HepG2 (cell line): ENCODE measurements around the gene FHL1. TPM values are rescaled to one million over a fixed set of nuclear protein-coding genes. Genes with fewer than 3 reads are reported as not detected.

Experiments
- ATAC-seq: fragments of 200-7000 bp; cut with Tn5 transposase; 3 replicates; pipeline ENCODE4 v1.9.1; 2020; ENCODE audit warnings: mild to moderate bottlenecking, moderate library complexity
- BruUV-seq: library from RNA; stranded (reverse); fragments of 400-500 nt; replicated peaks from 2 replicates; lab custom pipeline; 2021; lab: Mats Ljungman, UMichigan
- CTCF ChIA-PET: fragments of 300-600 bp; formaldehyde crosslinking; extraction: SDS; loops from one replicate; lab custom pipeline; 2021; ENCODE audit warnings: low total read pairs, inconsistent platforms, low intra/inter-chr PET ratio; lab: Yijun Ruan, JAX
- POLR2A ChIA-PET: fragments of 350-600 bp; sonication (Branson Sonifier 250); formaldehyde crosslinking; loops from one replicate; lab custom pipeline; 2020; ENCODE audit warnings: antibody characterized with exemption, inconsistent platforms; lab: Yijun Ruan, JAX
- DNase-seq: peaks from one replicate; pipeline ENCODE4 v3.0.0-alpha.2; 2015; ENCODE audit warnings: low spot score
- FAIRE-seq: peaks from 3 replicates; lab custom pipeline; 2011; peaks lifted over from hg19 to GRCh38; lab: Jason Lieb, UNC
- H2AFZ ChIP-seq: one replicate; pipeline ENCODE4 v1.6.1; 2011; ENCODE audit warnings: low read length, inconsistent platforms
- H3K27ac ChIP-seq: fragments of 300-600 bp; 3 replicates; pipeline ENCODE4 v1.8.0; 2011; ENCODE audit warnings: mixed run types, mild to moderate bottlenecking, mixed read lengths, low read length, inconsistent platforms; ENCODE audit not compliant: insufficient read depth; ENCODE audit errors: extremely low read length
- H3K27me3 ChIP-seq, 2 experiments: fragments of 200-600 bp in 1 of 2; 2 replicates in 1 of 2; 3 replicates in 1 of 2; pipeline versions ENCODE4 v1.6.0 to v1.8.0; 2011; ENCODE audit warnings: low read length in 2 of 2, mild to moderate bottlenecking in 2 of 2, moderate library complexity in 2 of 2, inconsistent platforms in 1 of 2; ENCODE audit not compliant: insufficient read depth in 2 of 2, control insufficient read depth in 1 of 2
- H3K36me3 ChIP-seq, 2 experiments: fragments of 200-600 bp in 1 of 2; replicated peaks in 1 of 2; 2 replicates in 1 of 2; 3 replicates in 1 of 2; pipeline versions ENCODE4 v1.5.1 to v1.8.0; 2011; ENCODE audit warnings: low read length in 2 of 2, inconsistent platforms in 1 of 2; ENCODE audit not compliant: insufficient read depth in 2 of 2, control insufficient read depth in 1 of 2
- H3K4me1 ChIP-seq: 2 replicates; pipeline ENCODE4 v1.5.1; 2012; ENCODE audit warnings: low read length, inconsistent platforms; ENCODE audit not compliant: insufficient read depth
- H3K4me2 ChIP-seq: 2 replicates; pipeline ENCODE4 v1.6.0; 2011; ENCODE audit warnings: low read depth, low read length, inconsistent platforms
- H3K4me3 ChIP-seq, 3 experiments: fragments of 200-600 bp in 1 of 3; sonication (generic), shearing (Covaris generic) in 1 of 3; replicated peaks in 1 of 3; 2 replicates each; pipeline ENCODE4 v1.5.1; 2011 to 2016; ENCODE audit warnings: low read length in 3 of 3, inconsistent platforms in 2 of 3, low read depth in 2 of 3, mild to moderate bottlenecking in 2 of 3, control low read depth in 1 of 3, mixed read lengths in 1 of 3; ENCODE audit not compliant: insufficient read depth in 1 of 3
- H3K79me2 ChIP-seq: one replicate; pipeline ENCODE4 v1.6.1; 2011; ENCODE audit warnings: low read length, inconsistent platforms; ENCODE audit not compliant: insufficient read depth
- H3K9ac ChIP-seq: 2 replicates; pipeline ENCODE4 v1.6.0; 2011; ENCODE audit warnings: mild to moderate bottlenecking, low read depth, low read length, inconsistent platforms; ENCODE audit not compliant: insufficient read depth
- H3K9me3 ChIP-seq: 2 replicates; pipeline ENCODE4 v1.5.1; 2012; ENCODE audit warnings: mild to moderate bottlenecking, low read length
- H4K20me1 ChIP-seq: 2 replicates; pipeline ENCODE4 v1.6.0; 2011; ENCODE audit warnings: inconsistent platforms, mild to moderate bottlenecking, low read length, moderate library complexity; ENCODE audit not compliant: insufficient read depth
- BHLHE40 ChIP-seq: IDR thresholded peaks from 2 replicates; pipeline ENCODE4 v1.6.1; 2011; ENCODE audit warnings: low read length, improper control_type of control experiment
- ELF3 ChIP-seq: IDR thresholded peaks from 2 replicates; pipeline ENCODE4 v1.6.1; 2016; ENCODE audit warnings: missing genetic modification reagents, missing compliant biosample characterization
- LBX2 ChIP-seq: sonication (generic); formaldehyde crosslinking; IDR thresholded peaks from 2 replicates; pipeline ENCODE4 v1.5.0; 2020; ENCODE audit warnings: missing genetic modification reagents, mild to moderate bottlenecking, borderline replicate concordance
- MATR3 ChIP-seq: sonication (generic); formaldehyde crosslinking; IDR thresholded peaks from 2 replicates; pipeline ENCODE4 v1.4.0; 2020; ENCODE audit warnings: missing genetic modification reagents
- RFXANK ChIP-seq: IDR thresholded peaks from 2 replicates; pipeline ENCODE4 v1.6.1; 2016
- SAFB2 ChIP-seq: sonication (generic); formaldehyde crosslinking; IDR thresholded peaks from 2 replicates; pipeline ENCODE4 v1.5.1; 2020; ENCODE audit warnings: missing genetic modification reagents, low read depth, mild to moderate bottlenecking, borderline replicate concordance
- SP1 ChIP-seq, 2 experiments: fragments of 450-650 bp in 1 of 2; sonication (generic) in 1 of 2; formaldehyde crosslinking in 1 of 2; IDR thresholded peaks; 2 replicates each; pipeline versions ENCODE4 v1.4.0 to v1.6.1; 2016 to 2020; ENCODE audit warnings: missing genetic modification reagents in 1 of 2
- ZBTB26 ChIP-seq: IDR thresholded peaks from 2 replicates; pipeline ENCODE4 v1.6.1; 2016; ENCODE audit warnings: missing compliant biosample characterization, missing genetic modification reagents, borderline replicate concordance
- ZNF556 ChIP-seq: sonication (generic); formaldehyde crosslinking; IDR thresholded peaks from 2 replicates; pipeline ENCODE4 v1.4.0; 2020; ENCODE audit warnings: mild to moderate bottlenecking, missing genetic modification reagents, borderline replicate concordance
- WGBS: methylation state at CpG from one replicate; pipeline ENCODE4 v1.1.6; 2017; ENCODE audit warnings: low lambda C conversion rate; 5-methylcytosine and 5-hydroxymethylcytosine counted together
- in situ Hi-C: cut with HindIII; loops from 2 replicates; pipeline ENCODE4 v1.10.0; 2017; ENCODE audit warnings: low pct_unique_long_range_greater_than_20kb; ENCODE audit not compliant: extremely low pct_ligation_motif_present
- intact Hi-C: fragments of 100-400 bp; cut with micrococcal nuclease; formaldehyde crosslinking; loops from one replicate; pipeline ENCODE4 v1.10.0; 2022; ENCODE audit not compliant: unreplicated experiment
- polyA plus RNA-seq, 8 experiments: library from polyadenylated mRNA; depleted of rRNA in 3 of 8; stranded (reverse) in 7 of 8; unstranded in 1 of 8; fragments of >200 nt; fragmentation: Illumina TruSeq in 4 of 8; extraction: Trizol in 4 of 8; gene quantifications; 2 replicates each; pipeline versions ENCODE4 v1.2.1 to v1.2.3, GENCODE V29; 2011 to 2016; ENCODE audit warnings: low read depth in 4 of 8, missing spikeins in 1 of 8, mixed read lengths in 1 of 8; ENCODE audit not compliant: insufficient read depth in 1 of 8
- total RNA-seq, 5 experiments: library from RNA; depleted of rRNA; stranded (reverse); fragments of >200 nt; fragmentation: Illumina TruSeq; extraction: Trizol; gene quantifications; 2 replicates each; pipeline ENCODE4 v1.2.3, GENCODE V29; 2016; ENCODE audit warnings: low read depth in 1 of 5

FHL1 gene
- total and polyA plus RNA-seq, 2 of the 13 experiments (the other 11 are each of a cell fraction or from before 2014, with no cell fraction given), result 0.33 TPM; not detected in 1

GRCh38 chrX:136212557-136213111 lies 65.3 kb downstream of the FHL1 start:
- in situ Hi-C loops, result no loop called here
- no peak for FAIRE-seq
- no peak for TF ChIP-seq RFXANK (CRISPR knock-in tag)
- TF ChIP-seq ELF3 (CRISPR knock-in tag), result no peak
- TF ChIP-seq ZBTB26 (CRISPR knock-in tag), result no peak
- no peak for TF ChIP-seq SAFB2 (CRISPR knock-in tag)

GRCh38 chrX:136214551-136214950 lies 67.2 kb downstream of the FHL1 start:
- Histone ChIP-seq H3K27ac (no peak overlapping the region), H2AFZ (no peak overlapping the region), H3K4me3 (no peak overlapping the region), H3K9me3 (no peaks in the 10 kb centered on the region), H4K20me1 (no peaks in the 10 kb centered on the region), H3K36me3 (no peaks in the 10 kb centered on the region), H3K9ac (no peak overlapping the region), H3K4me2 (no peak overlapping the region), H3K4me1 (no peaks in the 10 kb centered on the region), H3K27me3 (no peaks in the 10 kb centered on the region), H3K79me2 (no peaks in the 10 kb centered on the region)
- POLR2A ChIA-PET, result no interaction called here
- CTCF ChIA-PET, result no interaction called here
- ATAC-seq (no peak), FAIRE-seq (no peak), DNase-seq (peak; percentile 15)
- TF ChIP-seq BHLHE40 (peak; percentile 48; the same call in 1 of the 2 replicates), LBX2 (CRISPR knock-in tag) (no peak), SP1 (IDR thresholded peaks at IDR 0.05) (no peak), SP1 (CRISPR knock-in tag; IDR thresholded peaks at IDR 0.05) (no peak), MATR3 (no peak), ZNF556 (CRISPR knock-in tag) (no peak)
- intact Hi-C loops (no loop called here), in situ Hi-C loops (no loop called here)
- 0% methylated on average over 3 of the region's 7 CpGs for WGBS
- BruUV-seq, result no TSS peak

More at GRCh38 chrX:136212557-136213111, 65.3 kb downstream of the FHL1 start:
- Histone ChIP-seq H2AFZ (no peak overlapping the region), H3K27ac (no peak overlapping the region), H3K79me2 (no peaks in the 10 kb centered on the region), H3K9me3 (no peaks in the 10 kb centered on the region), H3K27me3 (no peaks in the 10 kb centered on the region; a peak in 1 of 5 replicates), H3K9ac (no peak overlapping the region), H3K4me3 (no peak overlapping the region), H3K4me2 (no peak overlapping the region), H3K4me1 (no peaks in the 10 kb centered on the region), H3K36me3 (no peaks in the 10 kb centered on the region), H4K20me1 (no peaks in the 10 kb centered on the region)
- DNase-seq, result no peak
- WGBS, result 39% methylated on average over 16 of the region's 17 CpGs
- BruUV-seq, result no TSS peak
- POLR2A ChIA-PET, result no interaction called here
- CTCF ChIA-PET, result no interaction called here
- intact Hi-C loops, result no loop called here
- no peak for ATAC-seq
